NT2/D1 (cell line): ENCODE data around the gene PDGFRB.

ENCODE experiments used
- SUZ12 ChIP-seq: IDR thresholded peaks from 2 replicates; pipeline ENCODE4 v1.6.1; 2011; ENCODE audit not compliant: insufficient read length, insufficient read depth; ENCODE audit errors: extremely low read depth
- YY1 ChIP-seq: IDR thresholded peaks from 2 replicates; pipeline ENCODE4 v1.6.1; 2011; ENCODE audit not compliant: insufficient read length, insufficient read depth
- ZNF274 ChIP-seq: IDR thresholded peaks from 2 replicates; pipeline ENCODE4 v1.6.1; 2011; ENCODE audit warnings: mild to moderate bottlenecking, low read depth, low read length

DNA sequence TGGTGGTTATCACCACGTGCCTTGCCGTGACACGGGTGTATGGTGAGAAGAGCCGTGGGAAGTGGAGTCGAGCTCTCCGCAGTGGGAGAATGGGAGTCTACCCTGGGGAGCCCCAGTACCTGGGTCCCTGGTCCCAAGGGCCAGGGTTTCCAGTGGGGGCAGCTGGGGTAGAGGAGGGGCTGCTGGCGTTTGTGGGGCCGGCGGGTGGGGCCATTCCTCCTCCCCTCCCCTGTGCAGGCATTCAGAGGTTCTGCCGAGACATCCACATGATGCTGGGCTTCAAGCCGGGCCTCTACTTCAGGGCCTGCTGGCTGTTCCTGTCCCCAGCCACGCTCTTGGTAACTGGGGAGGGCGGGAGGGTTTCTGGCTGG, 48.9 kb upstream of the PDGFRB start:
- TF ChIP-seq ZNF274 (no peak), YY1 (no peak), SUZ12 (no peak)
